ENCODE measurements around the gene SERP1.
"Not testable (repeated sequence)": the region's sequence is repeated elsewhere in the genome, so short reads cannot be mapped to it uniquely, and the experiment has no call there.

The SERP1 gene

DNA sequence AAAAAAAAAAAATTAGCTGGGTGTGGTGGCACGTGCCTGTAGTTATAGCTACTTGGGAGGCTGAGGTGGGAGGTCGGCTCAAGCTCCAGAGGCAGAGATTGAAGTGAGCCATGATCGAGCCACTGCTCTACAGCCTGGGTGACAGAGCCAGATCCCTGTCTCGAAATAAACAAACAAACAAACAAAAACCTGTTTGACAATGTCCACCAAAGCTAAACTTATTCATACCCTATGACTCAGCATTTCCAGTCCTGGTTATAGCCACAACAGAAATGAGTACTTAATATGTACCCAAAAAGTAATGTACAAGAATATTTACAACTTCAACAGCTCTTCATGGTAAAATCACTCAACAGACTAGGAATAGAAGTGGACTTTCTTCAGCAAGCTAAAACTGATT lies 31.1 kb downstream of the SERP1 start:
- no peak overlapping the region for H3K4me3 ChIP-seq (ENCODE audit: insufficient read depth, low read depth, low read length, poor library complexity, severe bottlenecking)
- H3K9me3 ChIP-seq (ENCODE audit: control insufficient read depth, low read length) = no peaks in the 10 kb centered on the region
- no peaks in the 10 kb centered on the region for H3K4me1 ChIP-seq (ENCODE audit: control insufficient read depth, insufficient read depth, low read length, poor library complexity, severe bottlenecking)
- no peak overlapping the region for H3K27ac ChIP-seq (ENCODE audit: insufficient read depth, low read length, poor library complexity, severe bottlenecking)
- DNase-seq = no peak
- no peaks in the 10 kb centered on the region for H3K27me3 ChIP-seq (replicated peaks; ENCODE audit: control insufficient read depth, insufficient read depth, low read length, poor library complexity, severe bottlenecking)
- H3K36me3 ChIP-seq (ENCODE audit: control insufficient read depth, insufficient read depth, low read length) = no peaks in the 10 kb centered on the region

DNA sequence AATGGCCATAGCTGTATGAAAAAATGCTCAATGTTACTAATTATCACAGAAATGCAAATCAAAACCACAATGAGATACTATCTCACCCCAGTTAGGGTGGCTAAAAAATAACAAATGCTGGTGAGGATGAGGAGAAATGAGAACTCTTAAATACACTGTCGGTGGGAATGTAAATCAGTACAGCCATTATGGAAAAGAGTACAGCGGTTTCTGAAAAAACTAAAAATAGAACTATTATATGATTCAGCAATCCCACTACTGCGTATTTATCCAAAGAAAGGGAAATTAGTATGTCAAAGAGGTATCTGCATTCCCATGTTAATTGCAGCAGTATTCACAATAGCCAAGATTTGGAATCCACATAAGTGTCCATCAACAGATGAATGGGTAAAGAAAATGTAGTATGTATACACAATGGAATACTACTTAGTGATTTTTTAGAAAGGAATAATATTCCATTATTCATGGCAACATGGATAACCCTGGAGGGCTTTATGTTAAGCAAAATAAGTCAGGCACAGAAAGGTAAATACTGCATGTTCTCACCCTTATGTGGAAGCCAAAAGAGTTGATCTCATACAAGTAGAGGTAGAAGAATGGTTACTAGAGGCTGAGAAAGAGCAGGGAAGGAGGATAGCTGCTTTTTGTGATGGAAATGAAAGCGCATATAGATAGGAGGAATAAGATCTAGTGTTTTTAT lies 35.0 kb downstream of the SERP1 start:
- no peaks in the 10 kb centered on the region for H3K9me3 ChIP-seq (ENCODE audit: control insufficient read depth, low read length)
- H3K4me1 ChIP-seq (ENCODE audit: control insufficient read depth, insufficient read depth, low read length, poor library complexity, severe bottlenecking) = no peaks in the 10 kb centered on the region
- no peak overlapping the region for H3K4me3 ChIP-seq (ENCODE audit: insufficient read depth, low read depth, low read length, poor library complexity, severe bottlenecking)
- H3K27me3 ChIP-seq (replicated peaks; ENCODE audit: control insufficient read depth, insufficient read depth, low read length, poor library complexity, severe bottlenecking) = no peaks in the 10 kb centered on the region
- DNase-seq = no peak
- H3K27ac ChIP-seq (ENCODE audit: insufficient read depth, low read length, poor library complexity, severe bottlenecking) = no peak overlapping the region
- no peaks in the 10 kb centered on the region for H3K36me3 ChIP-seq (ENCODE audit: control insufficient read depth, insufficient read depth, low read length)

DNA sequence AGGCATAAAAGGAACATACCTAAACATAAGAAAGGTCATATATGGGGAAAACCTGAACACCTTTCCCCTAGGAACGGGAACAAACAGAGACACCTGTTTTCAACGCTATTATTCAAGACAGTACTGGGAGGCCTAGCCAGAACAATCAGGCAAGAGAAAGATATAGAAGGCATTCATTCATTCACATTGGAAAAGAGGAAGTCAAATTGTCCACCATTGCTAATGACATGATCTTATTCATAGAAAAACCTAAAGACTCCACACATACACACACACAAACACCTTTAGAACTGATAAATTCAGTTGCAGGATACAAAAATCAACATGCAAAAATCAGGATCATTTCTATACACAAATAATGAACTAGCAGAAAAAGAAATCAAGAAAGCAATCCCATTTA lies 36.5 kb downstream of the SERP1 start:
- H3K27me3 ChIP-seq (replicated peaks; ENCODE audit: control insufficient read depth, insufficient read depth, low read length, poor library complexity, severe bottlenecking) = no peaks in the 10 kb centered on the region
- H3K27ac ChIP-seq (ENCODE audit: insufficient read depth, low read length, poor library complexity, severe bottlenecking) = no peak overlapping the region

DNA sequence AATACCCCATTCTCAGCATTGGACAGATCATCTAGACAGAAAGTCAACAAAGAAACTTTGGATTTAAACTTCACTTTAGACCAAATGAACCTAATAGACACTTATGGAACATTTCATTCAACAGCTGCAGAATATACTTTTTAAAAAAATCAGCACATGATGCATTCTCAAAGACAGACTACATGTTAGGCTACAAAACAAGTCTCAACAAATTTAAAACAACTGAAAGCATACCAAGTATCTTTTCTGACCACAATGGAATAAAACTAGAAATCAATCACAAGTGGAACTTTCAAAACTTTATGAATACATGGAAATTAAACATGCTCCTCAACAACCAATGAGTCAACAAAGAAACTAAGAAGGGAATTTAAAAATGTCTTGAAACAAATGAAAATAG lies 37.9 kb downstream of the SERP1 start:
- Histone ChIP-seq H3K27ac (ENCODE audit: insufficient read depth, low read length, poor library complexity, severe bottlenecking) (no peak overlapping the region), H3K9me3 (ENCODE audit: control insufficient read depth, low read length) (no peaks in the 10 kb centered on the region), H3K27me3 (replicated peaks; ENCODE audit: control insufficient read depth, insufficient read depth, low read length, poor library complexity, severe bottlenecking) (no peaks in the 10 kb centered on the region), H3K36me3 (ENCODE audit: control insufficient read depth, insufficient read depth, low read length) (no peaks in the 10 kb centered on the region), H3K4me1 (ENCODE audit: control insufficient read depth, insufficient read depth, low read length, poor library complexity, severe bottlenecking) (no peaks in the 10 kb centered on the region), H3K4me3 (ENCODE audit: insufficient read depth, low read depth, low read length, poor library complexity, severe bottlenecking) (no peak overlapping the region)
- DNase-seq = no peak

More for the DNA sequence above, 36.5 kb downstream of the SERP1 start:
- no peaks in the 10 kb centered on the region for H3K36me3 ChIP-seq (ENCODE audit: control insufficient read depth, insufficient read depth, low read length)
- no peak for DNase-seq
- H3K4me3 ChIP-seq (ENCODE audit: insufficient read depth, low read depth, low read length, poor library complexity, severe bottlenecking) = no peak overlapping the region
- no peaks in the 10 kb centered on the region for H3K4me1 ChIP-seq (ENCODE audit: control insufficient read depth, insufficient read depth, low read length, poor library complexity, severe bottlenecking)
- no peaks in the 10 kb centered on the region for H3K9me3 ChIP-seq (ENCODE audit: control insufficient read depth, low read length)

DNA sequence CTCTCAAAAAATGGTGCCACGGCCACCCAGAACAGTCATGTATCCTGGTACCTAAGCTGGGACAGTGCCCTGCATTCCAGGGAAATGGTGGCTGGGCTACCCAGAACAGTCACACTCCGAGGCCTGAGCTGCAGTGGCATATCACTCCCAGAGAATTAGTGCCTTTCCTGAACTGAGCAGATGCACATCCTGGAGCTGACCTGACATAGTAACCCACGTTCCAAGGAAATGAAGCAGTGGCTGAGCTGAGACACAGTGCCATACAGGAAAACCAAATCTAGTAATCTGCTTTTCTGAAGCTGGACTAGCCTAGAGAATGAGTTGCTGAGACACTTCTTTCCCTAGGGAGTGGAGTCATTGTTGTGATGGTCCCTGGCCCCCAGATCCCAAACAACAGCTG lies 41.8 kb downstream of the SERP1 start:
- no peak for DNase-seq
- Histone ChIP-seq H3K27me3 (replicated peaks; ENCODE audit: control insufficient read depth, insufficient read depth, low read length, poor library complexity, severe bottlenecking) (no peaks in the 10 kb centered on the region), H3K4me1 (ENCODE audit: control insufficient read depth, insufficient read depth, low read length, poor library complexity, severe bottlenecking) (no peaks in the 10 kb centered on the region), H3K4me3 (ENCODE audit: insufficient read depth, low read depth, low read length, poor library complexity, severe bottlenecking) (no peak overlapping the region), H3K36me3 (ENCODE audit: control insufficient read depth, insufficient read depth, low read length) (no peaks in the 10 kb centered on the region), H3K9me3 (ENCODE audit: control insufficient read depth, low read length) (no peaks in the 10 kb centered on the region), H3K27ac (ENCODE audit: insufficient read depth, low read length, poor library complexity, severe bottlenecking) (no peak overlapping the region)

DNA sequence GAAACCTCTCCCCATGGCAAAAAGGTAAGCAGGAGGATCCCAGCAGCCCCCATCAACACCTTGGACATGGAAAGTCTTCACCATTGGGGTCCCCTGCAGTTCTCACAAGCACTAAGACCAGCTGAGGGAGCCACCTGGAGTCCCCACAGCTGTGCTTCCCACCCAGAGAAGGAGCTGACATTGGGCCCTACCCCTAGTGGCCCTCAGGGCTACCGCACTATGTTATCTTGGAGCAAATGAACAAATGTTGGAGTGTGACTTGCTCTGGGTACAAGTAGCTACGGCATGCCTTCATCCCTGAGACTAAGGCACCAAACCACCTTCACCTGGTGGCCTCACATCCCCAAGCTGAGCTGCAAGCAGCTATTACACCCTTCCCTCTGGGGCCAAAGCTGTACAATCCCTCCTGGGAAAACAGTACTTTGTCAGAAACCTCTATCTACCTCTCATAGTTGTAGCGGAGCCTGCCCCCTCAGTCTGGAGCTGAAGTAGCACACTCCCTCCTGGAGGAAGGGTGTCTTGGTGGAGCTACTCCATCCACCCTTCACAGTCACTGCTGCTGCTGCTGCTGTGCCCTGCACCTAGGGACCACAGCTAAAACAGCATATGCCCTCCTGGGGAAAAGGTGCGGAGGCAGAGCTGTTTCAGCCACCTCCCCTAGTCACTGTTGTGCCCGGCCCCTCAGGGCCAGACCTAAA lies 42.7 kb downstream of the SERP1 start:
- no peak overlapping the region for H3K4me3 ChIP-seq (ENCODE audit: insufficient read depth, low read depth, low read length, poor library complexity, severe bottlenecking)
- no peaks in the 10 kb centered on the region for H3K4me1 ChIP-seq (ENCODE audit: control insufficient read depth, insufficient read depth, low read length, poor library complexity, severe bottlenecking)
- no peaks in the 10 kb centered on the region for H3K9me3 ChIP-seq (ENCODE audit: control insufficient read depth, low read length)
- H3K36me3 ChIP-seq (ENCODE audit: control insufficient read depth, insufficient read depth, low read length) = no peaks in the 10 kb centered on the region
- no peaks in the 10 kb centered on the region for H3K27me3 ChIP-seq (replicated peaks; ENCODE audit: control insufficient read depth, insufficient read depth, low read length, poor library complexity, severe bottlenecking)
- no peak for DNase-seq
- no peak overlapping the region for H3K27ac ChIP-seq (ENCODE audit: insufficient read depth, low read length, poor library complexity, severe bottlenecking)

DNA sequence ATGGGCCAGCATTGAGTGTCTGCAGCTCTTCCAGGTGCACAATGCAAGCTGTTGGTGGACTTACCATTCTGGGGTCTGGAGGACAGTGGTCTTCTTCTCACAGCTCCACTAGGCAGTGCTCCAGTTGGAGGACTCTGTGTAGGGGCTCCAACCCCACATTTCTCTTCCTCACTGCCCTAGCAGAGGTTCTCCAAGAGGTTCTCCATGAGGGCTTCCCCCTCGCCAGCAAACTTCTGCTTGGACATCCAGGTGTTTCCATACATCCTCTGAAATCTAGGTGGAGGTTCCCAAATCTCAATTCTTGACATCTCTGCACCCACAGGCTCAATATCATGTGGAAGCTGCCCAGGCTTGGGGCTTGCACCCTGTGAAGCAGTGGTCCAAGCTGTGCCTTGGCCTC lies 45.3 kb downstream of the SERP1 start:
- H3K4me1 ChIP-seq (ENCODE audit: control insufficient read depth, insufficient read depth, low read length, poor library complexity, severe bottlenecking); H3K4me3 ChIP-seq (ENCODE audit: insufficient read depth, low read depth, low read length, poor library complexity, severe bottlenecking); H3K36me3 ChIP-seq (ENCODE audit: control insufficient read depth, insufficient read depth, low read length); DNase-seq; H3K27me3 ChIP-seq (replicated peaks; ENCODE audit: control insufficient read depth, insufficient read depth, low read length, poor library complexity, severe bottlenecking); H3K27ac ChIP-seq (ENCODE audit: insufficient read depth, low read length, poor library complexity, severe bottlenecking); H3K9me3 ChIP-seq (ENCODE audit: control insufficient read depth, low read length): not testable (repeated sequence)

DNA sequence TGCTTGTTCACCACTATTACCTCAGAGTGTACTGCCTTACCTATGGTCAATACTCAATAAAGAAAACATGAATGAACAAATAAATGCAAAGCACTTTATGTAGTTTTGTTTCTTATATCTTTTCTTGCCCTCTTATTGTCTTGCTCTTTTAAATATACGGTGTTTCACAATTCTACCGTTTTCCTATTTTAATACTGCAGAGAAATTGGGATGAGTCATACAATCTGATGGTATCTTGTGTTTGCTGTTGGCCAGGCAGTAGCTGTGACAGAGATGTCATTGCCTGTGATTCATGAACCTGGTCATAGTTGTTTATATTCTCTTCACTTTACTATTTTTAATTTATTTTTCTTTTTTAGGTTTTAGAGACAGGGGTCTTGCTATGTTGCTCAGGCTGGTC lies 48.3 kb downstream of the SERP1 start:
- no peak for DNase-seq
- H3K4me1 ChIP-seq (ENCODE audit: control insufficient read depth, insufficient read depth, low read length, poor library complexity, severe bottlenecking) = no peaks in the 10 kb centered on the region

DNA sequence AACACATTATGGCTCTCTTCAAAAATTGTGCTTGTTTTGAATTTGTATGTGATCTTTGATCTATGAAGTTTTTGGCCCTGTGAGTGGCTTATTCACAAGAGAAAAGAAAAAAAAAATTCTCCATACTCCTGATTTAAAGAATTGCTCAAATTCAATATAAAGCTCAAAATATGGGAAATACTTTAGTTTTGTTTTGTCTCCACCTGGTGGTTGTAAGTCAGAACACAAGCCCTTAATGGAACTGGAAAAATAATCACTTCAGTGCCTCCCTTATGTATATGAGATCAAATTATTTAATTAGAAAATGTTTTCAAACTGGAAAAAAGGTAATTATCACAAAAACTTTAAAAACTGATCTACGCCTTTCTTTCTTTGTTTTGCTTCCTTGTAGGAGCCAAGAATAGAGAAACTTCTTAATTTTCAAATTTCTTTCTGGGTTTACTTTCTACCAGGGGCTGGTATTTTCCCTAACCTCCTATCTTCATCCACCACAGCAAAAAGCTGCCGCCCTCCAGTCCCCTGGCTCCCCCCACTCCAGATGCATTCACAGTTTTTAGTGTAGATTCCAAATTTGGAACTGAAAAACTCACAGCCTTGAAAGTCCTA lies 50.6 kb downstream of the SERP1 start:
- Histone ChIP-seq H3K27me3 (replicated peaks; ENCODE audit: control insufficient read depth, insufficient read depth, low read length, poor library complexity, severe bottlenecking) (no peaks in the 10 kb centered on the region), H3K4me3 (ENCODE audit: insufficient read depth, low read depth, low read length, poor library complexity, severe bottlenecking) (no peak overlapping the region), H3K9me3 (ENCODE audit: control insufficient read depth, low read length) (no peaks in the 10 kb centered on the region), H3K27ac (ENCODE audit: insufficient read depth, low read length, poor library complexity, severe bottlenecking) (no peak overlapping the region), H3K4me1 (ENCODE audit: control insufficient read depth, insufficient read depth, low read length, poor library complexity, severe bottlenecking) (no peaks in the 10 kb centered on the region), H3K36me3 (ENCODE audit: control insufficient read depth, insufficient read depth, low read length) (no peaks in the 10 kb centered on the region)
- no peak for DNase-seq

More for the DNA sequence above, 48.3 kb downstream of the SERP1 start:
- H3K4me3 ChIP-seq (ENCODE audit: insufficient read depth, low read depth, low read length, poor library complexity, severe bottlenecking) = no peak overlapping the region
- no peaks in the 10 kb centered on the region for H3K36me3 ChIP-seq (ENCODE audit: control insufficient read depth, insufficient read depth, low read length)
- no peaks in the 10 kb centered on the region for H3K27me3 ChIP-seq (replicated peaks; ENCODE audit: control insufficient read depth, insufficient read depth, low read length, poor library complexity, severe bottlenecking)
- no peaks in the 10 kb centered on the region for H3K9me3 ChIP-seq (ENCODE audit: control insufficient read depth, low read length)
- no peak overlapping the region for H3K27ac ChIP-seq (ENCODE audit: insufficient read depth, low read length, poor library complexity, severe bottlenecking)

DNA sequence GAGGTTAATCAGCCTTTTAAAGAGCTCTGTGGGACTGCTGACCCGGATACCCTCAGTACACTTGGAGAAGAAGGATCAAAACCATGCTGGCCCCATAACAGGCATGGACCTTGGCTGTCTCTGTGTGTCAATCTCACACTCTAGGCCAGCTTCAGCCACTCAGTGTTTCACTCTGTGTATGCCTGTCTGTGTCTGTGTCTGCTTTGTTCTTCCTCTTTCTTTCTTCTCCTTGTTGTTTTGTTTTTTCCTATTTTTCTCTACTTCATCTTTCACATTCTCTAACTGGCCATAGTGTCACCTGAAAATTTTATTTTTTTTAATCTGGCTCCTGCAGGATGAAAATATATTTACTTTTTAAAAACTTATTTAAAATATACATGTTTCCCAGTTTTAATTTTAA lies 51.1 kb downstream of the SERP1 start:
- no peaks in the 10 kb centered on the region for H3K9me3 ChIP-seq (ENCODE audit: control insufficient read depth, low read length)
- no peaks in the 10 kb centered on the region for H3K27me3 ChIP-seq (replicated peaks; ENCODE audit: control insufficient read depth, insufficient read depth, low read length, poor library complexity, severe bottlenecking)
- H3K4me1 ChIP-seq (ENCODE audit: control insufficient read depth, insufficient read depth, low read length, poor library complexity, severe bottlenecking) = no peaks in the 10 kb centered on the region
- H3K4me3 ChIP-seq (ENCODE audit: insufficient read depth, low read depth, low read length, poor library complexity, severe bottlenecking) = no peak overlapping the region
- no peak overlapping the region for H3K27ac ChIP-seq (ENCODE audit: insufficient read depth, low read length, poor library complexity, severe bottlenecking)
- no peak for DNase-seq
- H3K36me3 ChIP-seq (ENCODE audit: control insufficient read depth, insufficient read depth, low read length) = no peaks in the 10 kb centered on the region
